HepG2 (cell line): ENCODE data around the gene CFAP69. TPM values are rescaled to one million over a fixed set of nuclear protein-coding genes. Genes with fewer than 3 reads are reported as not detected.

ENCODE experiments used
- CHCHD3 ChIP-seq: sonication (generic); formaldehyde crosslinking; IDR thresholded peaks from 2 replicates; pipeline ENCODE4 v1.8.0; 2022; ENCODE audit warnings: mild to moderate bottlenecking, missing genetic modification reagents, moderate library complexity
- CREM ChIP-seq, 2 experiments: sonication (generic) in 1 of 2; formaldehyde crosslinking in 1 of 2; IDR thresholded peaks; 2 replicates each; pipeline versions ENCODE4 v1.4.0 to v1.6.1; 2016 to 2020; ENCODE audit warnings: antibody characterized with exemption in 1 of 2, mild to moderate bottlenecking in 1 of 2, missing genetic modification reagents in 1 of 2
- CTCF ChIP-seq: sonication (generic); formaldehyde crosslinking; IDR thresholded peaks from 2 replicates; pipeline ENCODE4 v1.5.0; 2020; ENCODE audit warnings: mild to moderate bottlenecking, missing genetic modification reagents, moderate library complexity
- ELF1 ChIP-seq: sonication (generic); formaldehyde crosslinking; IDR thresholded peaks from 2 replicates; pipeline ENCODE4 v1.4.0; 2020; ENCODE audit warnings: missing genetic modification reagents
- GABPA ChIP-seq, 2 experiments: IDR thresholded peaks; 2 replicates each; pipeline ENCODE4 v1.6.1; 2011 to 2016; ENCODE audit warnings: low read depth in 2 of 2, low read length in 1 of 2, missing biosample characterization in 1 of 2, missing genetic modification characterization in 1 of 2
- GZF1 ChIP-seq: sonication (generic); formaldehyde crosslinking; IDR thresholded peaks from 2 replicates; pipeline ENCODE4 v1.5.1; 2020; ENCODE audit warnings: mild to moderate bottlenecking, missing genetic modification reagents
- HIC2 ChIP-seq: sonication (generic); formaldehyde crosslinking; IDR thresholded peaks from 2 replicates; pipeline ENCODE4 v1.9.0; 2022; ENCODE audit warnings: low read depth, missing genetic modification reagents
- ISL2 ChIP-seq: sonication (generic); formaldehyde crosslinking; IDR thresholded peaks from 2 replicates; pipeline ENCODE4 v1.5.0; 2020; ENCODE audit warnings: missing genetic modification reagents
- LBX2 ChIP-seq: sonication (generic); formaldehyde crosslinking; IDR thresholded peaks from 2 replicates; pipeline ENCODE4 v1.5.0; 2020; ENCODE audit warnings: missing genetic modification reagents, mild to moderate bottlenecking, borderline replicate concordance
- MYPOP ChIP-seq: sonication (generic); formaldehyde crosslinking; IDR thresholded peaks from 2 replicates; pipeline ENCODE4 v1.8.1; 2023; ENCODE audit warnings: mild to moderate bottlenecking, moderate library complexity, missing genetic modification reagents
- PHF21A ChIP-seq: sonication (generic); formaldehyde crosslinking; IDR thresholded peaks from 2 replicates; pipeline ENCODE4 v1.5.0; 2020; ENCODE audit warnings: mild to moderate bottlenecking, missing genetic modification reagents
- SALL2 ChIP-seq: sonication (generic); formaldehyde crosslinking; IDR thresholded peaks from 2 replicates; pipeline ENCODE4 v1.8.1; 2023; ENCODE audit warnings: mild to moderate bottlenecking, missing genetic modification reagents, inconsistent platforms
- TCF7L2 ChIP-seq: IDR thresholded peaks from 2 replicates; pipeline ENCODE4 v1.6.1; 2011; ENCODE audit warnings: mild to moderate bottlenecking, low read depth, low read length, moderate library complexity
- TEAD2 ChIP-seq: sonication (generic); formaldehyde crosslinking; IDR thresholded peaks from 2 replicates; pipeline ENCODE4 v1.9.0; 2021; ENCODE audit warnings: missing genetic modification reagents
- TRIM24 ChIP-seq: sonication (generic); formaldehyde crosslinking; IDR thresholded peaks from 2 replicates; pipeline ENCODE4 v1.8.0; 2022; ENCODE audit warnings: mild to moderate bottlenecking, missing genetic modification reagents
- ZBTB14 ChIP-seq: sonication (generic); formaldehyde crosslinking; IDR thresholded peaks from 2 replicates; pipeline ENCODE4 v1.4.0; 2020; ENCODE audit warnings: missing genetic modification reagents
- ZNF10 ChIP-seq: sonication (generic); formaldehyde crosslinking; IDR thresholded peaks from 2 replicates; pipeline ENCODE4 v1.4.0; 2020; ENCODE audit warnings: mild to moderate bottlenecking, low read depth, missing genetic modification reagents, borderline replicate concordance
- ZNF138 ChIP-seq: sonication (generic); formaldehyde crosslinking; IDR thresholded peaks from 2 replicates; pipeline ENCODE4 v1.5.0; 2020; ENCODE audit warnings: mild to moderate bottlenecking, low read depth, missing genetic modification reagents
- ZNF263 ChIP-seq: sonication (generic); formaldehyde crosslinking; IDR thresholded peaks from 2 replicates; pipeline ENCODE4 v1.4.0; 2020; ENCODE audit warnings: missing genetic modification reagents
- ZNF264 ChIP-seq: sonication (generic); formaldehyde crosslinking; IDR thresholded peaks from 2 replicates; pipeline ENCODE4 v1.4.0; 2020; ENCODE audit warnings: missing genetic modification reagents
- ZNF333 ChIP-seq: sonication (generic); formaldehyde crosslinking; IDR thresholded peaks from 2 replicates; pipeline ENCODE4 v1.4.0; 2020; ENCODE audit warnings: mild to moderate bottlenecking, missing genetic modification reagents, borderline replicate concordance
- ZNF354B ChIP-seq: sonication (generic); formaldehyde crosslinking; IDR thresholded peaks from 2 replicates; pipeline ENCODE4 v1.8.0; 2022; ENCODE audit warnings: mild to moderate bottlenecking, missing genetic modification reagents
- ZNF432 ChIP-seq: sonication (generic); formaldehyde crosslinking; IDR thresholded peaks from 2 replicates; pipeline ENCODE4 v1.5.0; 2020; ENCODE audit warnings: missing genetic modification reagents, mild to moderate bottlenecking, borderline replicate concordance
- ZSCAN9 ChIP-seq: IDR thresholded peaks from 2 replicates; pipeline ENCODE4 v1.6.1; 2016; ENCODE audit warnings: borderline replicate concordance
- polyA plus RNA-seq, 8 experiments: library from polyadenylated mRNA; depleted of rRNA in 3 of 8; stranded (reverse) in 7 of 8; unstranded in 1 of 8; fragments of >200 nt; fragmentation: Illumina TruSeq in 4 of 8; extraction: Trizol in 4 of 8; gene quantifications; 2 replicates each; pipeline versions ENCODE4 v1.2.1 to v1.2.3, GENCODE V29; 2011 to 2016; ENCODE audit warnings: low read depth in 4 of 8, missing spikeins in 1 of 8, mixed read lengths in 1 of 8; ENCODE audit not compliant: insufficient read depth in 1 of 8
- total RNA-seq, 5 experiments: library from RNA; depleted of rRNA; stranded (reverse); fragments of >200 nt; fragmentation: Illumina TruSeq; extraction: Trizol; gene quantifications; 2 replicates each; pipeline ENCODE4 v1.2.3, GENCODE V29; 2016; ENCODE audit warnings: low read depth in 1 of 5

CFAP69 gene
- total and polyA plus RNA-seq, 2 of the 13 experiments (the other 11 are each of a cell fraction or from before 2014, with no cell fraction given), result 2.2 to 4.0 TPM

- TF ChIP-seq CTCF (CRISPR knock-in tag) (peak; percentile 87), TEAD2 (CRISPR knock-in tag) (no peak), TRIM24 (no peak), CREM (IDR thresholded peaks at IDR 0.05) (peak; percentile 99), CREM (CRISPR knock-in tag; IDR thresholded peaks at IDR 0.05) (peak; percentile 84), MYPOP (CRISPR knock-in tag) (peak; percentile 31; the same call in 1 of the 2 replicates), PHF21A (CRISPR knock-in tag) (peak; percentile 82; the same call in 1 of the 2 replicates), ZNF10 (CRISPR knock-in tag) (no peak), ZNF432 (no peak), ZNF264 (CRISPR knock-in tag) (no peak), CHCHD3 (CRISPR knock-in tag) (no peak), ELF1 (CRISPR knock-in tag) (peak; percentile 98), LBX2 (CRISPR knock-in tag) (no peak), ZBTB14 (CRISPR knock-in tag) (no peak), ISL2 (CRISPR knock-in tag) (no peak; the same call in 1 of the 2 replicates), ZNF354B (CRISPR knock-in tag) (no peak), SALL2 (CRISPR knock-in tag) (no peak), GABPA (IDR thresholded peaks at IDR 0.05; ENCODE audit: low read depth, low read length) (peak; percentile 46; the same call in 1 of the 2 replicates), GABPA (CRISPR knock-in tag; IDR thresholded peaks at IDR 0.05; ENCODE audit: low read depth) (peak; percentile 87), GZF1 (CRISPR knock-in tag) (no peak), TCF7L2 (no peak), ZSCAN9 (CRISPR knock-in tag) (no peak; the same call in 1 of the 2 replicates), ZNF138 (CRISPR knock-in tag) (no peak), ZNF333 (CRISPR knock-in tag) (no peak; the same call in none of the 2 replicates), HIC2 (no peak), ZNF263 (no peak)
These were observed 101.6 kb downstream of the CFAP69 start, which contains the start of gene GTPBP10 (continued) for GRCh38 chr7:90346336-90347125.
